Measurements from ENCODE around the gene TLCD1.

TLCD1 gene

DNA sequence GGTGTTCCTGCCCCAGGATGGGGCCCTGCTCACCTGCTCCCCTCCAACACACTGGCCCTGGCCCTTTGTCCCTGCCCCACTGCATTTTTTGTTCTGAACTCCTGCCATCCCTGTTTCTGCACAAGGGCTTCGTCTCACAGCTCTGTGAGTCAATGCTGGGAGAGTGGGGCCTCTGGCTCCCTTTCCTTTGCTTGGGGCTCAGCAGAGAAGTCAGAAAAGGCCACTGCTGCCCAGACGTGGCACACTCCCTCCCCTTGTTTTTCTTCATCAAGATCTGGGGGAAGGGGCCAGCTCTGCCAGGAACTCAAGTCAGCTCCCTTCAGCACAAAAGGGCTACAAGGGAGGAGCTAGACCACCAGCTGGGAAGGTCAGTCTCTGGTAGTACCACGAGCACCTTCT, 23.3 kb downstream of the TLCD1 start:
- Histone ChIP-seq H3K4me2 (no peak overlapping the region), H3K9ac (no peak overlapping the region), H3K4me3 (IDR thresholded peaks at IDR 0.05; ENCODE audit: insufficient read depth, low read depth, low read length) (no peak overlapping the region), H3K4me1 (ENCODE audit: low read depth, poor library complexity, severe bottlenecking) (no peaks in the 10 kb centered on the region), H4K20me1 (ENCODE audit: insufficient read depth) (no peaks in the 10 kb centered on the region), H2AFZ (ENCODE audit: low read depth) (no peak overlapping the region), H3K27me3 (ENCODE audit: insufficient read depth, low read depth) (no peaks in the 10 kb centered on the region), H3K36me3 (ENCODE audit: insufficient read depth) (peaks cover 4% of the 10 kb centered on the region; the same call in 1 of the 2 replicates), H3K27ac (no peak overlapping the region), H3K79me2 (ENCODE audit: insufficient read depth, low read depth) (no peaks in the 10 kb centered on the region)
- TF ChIP-seq, protein P1, sequence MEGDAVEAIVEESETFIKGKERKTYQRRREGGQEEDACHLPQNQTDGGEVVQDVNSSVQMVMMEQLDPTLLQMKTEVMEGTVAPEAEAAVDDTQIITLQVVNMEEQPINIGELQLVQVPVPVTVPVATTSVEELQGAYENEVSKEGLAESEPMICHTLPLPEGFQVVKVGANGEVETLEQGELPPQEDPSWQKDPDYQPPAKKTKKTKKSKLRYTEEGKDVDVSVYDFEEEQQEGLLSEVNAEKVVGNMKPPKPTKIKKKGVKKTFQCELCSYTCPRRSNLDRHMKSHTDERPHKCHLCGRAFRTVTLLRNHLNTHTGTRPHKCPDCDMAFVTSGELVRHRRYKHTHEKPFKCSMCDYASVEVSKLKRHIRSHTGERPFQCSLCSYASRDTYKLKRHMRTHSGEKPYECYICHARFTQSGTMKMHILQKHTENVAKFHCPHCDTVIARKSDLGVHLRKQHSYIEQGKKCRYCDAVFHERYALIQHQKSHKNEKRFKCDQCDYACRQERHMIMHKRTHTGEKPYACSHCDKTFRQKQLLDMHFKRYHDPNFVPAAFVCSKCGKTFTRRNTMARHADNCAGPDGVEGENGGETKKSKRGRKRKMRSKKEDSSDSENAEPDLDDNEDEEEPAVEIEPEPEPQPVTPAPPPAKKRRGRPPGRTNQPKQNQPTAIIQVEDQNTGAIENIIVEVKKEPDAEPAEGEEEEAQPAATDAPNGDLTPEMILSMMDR (conservative IDR thresholded peaks at IDR 0.05; ENCODE audit: low read depth, low read length) = no peak

DNA sequence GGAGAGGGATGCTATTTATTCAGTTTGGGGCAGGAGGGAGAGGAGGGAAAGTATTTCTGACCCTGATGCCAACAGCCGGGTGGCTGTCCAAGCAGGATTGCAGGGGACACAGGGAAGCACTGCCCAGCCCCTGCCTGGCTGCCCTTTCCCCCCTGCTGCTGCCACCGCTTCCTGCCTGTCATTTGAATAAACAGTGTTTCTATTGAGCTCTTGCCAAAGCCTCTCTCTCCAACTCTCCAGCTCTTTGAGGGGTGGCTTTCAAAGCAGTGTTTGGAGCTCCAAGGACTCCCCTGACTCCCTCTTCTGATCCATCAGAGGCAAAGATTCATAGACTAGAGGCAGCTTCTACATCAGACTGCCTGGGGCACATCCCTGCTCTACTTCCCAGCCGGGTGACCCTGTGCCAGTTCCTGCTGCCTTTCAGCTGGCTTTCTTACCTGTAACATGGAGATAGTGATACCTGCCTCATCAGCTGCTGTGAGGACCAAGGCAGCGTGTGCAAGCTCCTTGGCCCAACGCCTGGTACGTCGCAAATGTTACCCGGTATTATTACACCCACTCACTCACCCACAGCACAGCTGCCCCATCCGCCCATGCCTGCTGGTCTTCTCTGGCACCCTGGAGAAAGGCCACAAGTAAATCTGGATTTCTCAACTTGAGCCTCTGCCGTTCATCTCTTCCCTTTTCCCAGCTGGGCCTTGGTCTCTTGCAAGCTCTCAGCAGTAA, 23.8 kb downstream of the TLCD1 start:
- H3K4me1 ChIP-seq (ENCODE audit: low read depth, poor library complexity, severe bottlenecking) = no peaks in the 10 kb centered on the region
- no peaks in the 10 kb centered on the region for H3K27me3 ChIP-seq (ENCODE audit: insufficient read depth, low read depth)
- H3K4me3 ChIP-seq (IDR thresholded peaks at IDR 0.05; ENCODE audit: insufficient read depth, low read depth, low read length) = no peak overlapping the region
- H3K4me2 ChIP-seq = no peak overlapping the region
- no peak overlapping the region for H3K27ac ChIP-seq
- H3K9ac ChIP-seq = no peak overlapping the region
- peaks cover 7% of the 10 kb centered on the region; the same call in 1 of the 2 replicates for H3K36me3 ChIP-seq (ENCODE audit: insufficient read depth)
- TF ChIP-seq, protein P1 (conservative IDR thresholded peaks at IDR 0.05; ENCODE audit: low read depth, low read length) = no peak
- H2AFZ ChIP-seq (ENCODE audit: low read depth) = no peak overlapping the region
- H4K20me1 ChIP-seq (ENCODE audit: insufficient read depth) = no peaks in the 10 kb centered on the region
- no peaks in the 10 kb centered on the region for H3K79me2 ChIP-seq (ENCODE audit: insufficient read depth, low read depth)

DNA sequence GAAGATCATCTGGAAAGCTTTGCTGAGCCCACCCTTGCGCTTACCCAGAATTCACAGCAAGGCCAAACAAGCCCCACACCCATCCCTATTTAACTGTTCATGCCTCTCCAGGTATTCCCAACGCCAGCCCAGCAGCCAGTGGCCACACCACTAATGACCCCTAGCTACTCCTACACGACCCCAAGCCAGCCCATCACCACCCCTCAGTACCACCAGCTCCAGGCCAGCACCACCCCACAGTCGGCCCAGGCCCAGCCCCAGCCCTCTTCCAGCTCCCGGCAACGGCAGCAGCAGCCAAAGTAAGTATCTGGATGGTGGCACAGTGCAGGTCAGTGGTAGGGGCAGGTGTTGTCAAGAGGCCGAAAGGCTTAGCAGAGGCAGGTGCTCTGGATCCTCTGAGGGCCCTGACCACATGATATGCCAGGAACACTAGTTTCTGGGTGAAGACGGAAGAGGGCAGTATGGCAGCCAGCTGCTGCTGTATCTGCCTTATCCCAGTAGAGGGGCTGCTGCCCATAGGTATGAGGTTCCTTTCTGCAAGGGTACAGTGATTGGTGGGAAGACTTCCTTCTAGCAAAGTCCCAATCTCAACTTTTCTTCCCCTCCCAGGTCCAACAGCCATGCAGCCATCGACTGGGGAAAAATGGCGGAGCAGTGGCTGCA, 25.1 kb downstream of the TLCD1 start:
- Histone ChIP-seq H3K27ac (no peak overlapping the region), H2AFZ (ENCODE audit: low read depth) (no peak overlapping the region), H3K4me2 (no peak overlapping the region), H4K20me1 (ENCODE audit: insufficient read depth) (no peaks in the 10 kb centered on the region), H3K79me2 (ENCODE audit: insufficient read depth, low read depth) (no peaks in the 10 kb centered on the region), H3K36me3 (ENCODE audit: insufficient read depth) (peaks cover 8% of the 10 kb centered on the region; the same call in 1 of the 2 replicates), H3K27me3 (ENCODE audit: insufficient read depth, low read depth) (no peaks in the 10 kb centered on the region), H3K4me1 (ENCODE audit: low read depth, poor library complexity, severe bottlenecking) (no peaks in the 10 kb centered on the region), H3K9ac (no peak overlapping the region), H3K4me3 (IDR thresholded peaks at IDR 0.05; ENCODE audit: insufficient read depth, low read depth, low read length) (no peak overlapping the region)
- TF ChIP-seq, protein P1 (conservative IDR thresholded peaks at IDR 0.05; ENCODE audit: low read depth, low read length) = no peak

DNA sequence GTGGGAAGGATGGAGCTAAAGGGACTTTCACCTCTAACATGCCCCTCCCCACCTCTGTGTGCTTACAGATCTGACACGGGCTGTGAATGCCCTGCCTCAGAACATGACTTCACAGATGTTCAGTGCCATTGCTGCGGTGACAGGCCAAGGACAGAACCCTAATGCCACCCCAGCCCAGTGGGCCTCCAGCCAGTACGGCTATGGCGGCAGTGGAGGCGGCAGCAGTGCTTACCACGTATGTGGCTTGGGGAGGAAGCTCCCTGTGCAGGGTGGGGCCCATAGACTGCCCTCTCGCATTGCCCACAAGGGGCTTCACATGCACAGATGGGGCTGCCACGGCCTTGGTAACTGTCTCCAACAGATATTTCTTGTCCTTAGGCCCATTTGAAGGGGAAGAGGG, 25.8 kb downstream of the TLCD1 start:
- no peak overlapping the region for H3K27ac ChIP-seq
- H3K36me3 ChIP-seq (ENCODE audit: insufficient read depth) = peaks cover 8% of the 10 kb centered on the region; the same call in 1 of the 2 replicates
- H3K79me2 ChIP-seq (ENCODE audit: insufficient read depth, low read depth) = no peaks in the 10 kb centered on the region
- no peak overlapping the region for H2AFZ ChIP-seq (ENCODE audit: low read depth)
- no peak overlapping the region for H3K4me2 ChIP-seq
- no peaks in the 10 kb centered on the region for H3K4me1 ChIP-seq (ENCODE audit: low read depth, poor library complexity, severe bottlenecking)
- H3K9ac ChIP-seq = no peak overlapping the region
- no peaks in the 10 kb centered on the region for H3K27me3 ChIP-seq (ENCODE audit: insufficient read depth, low read depth)
- no peak overlapping the region for H3K4me3 ChIP-seq (IDR thresholded peaks at IDR 0.05; ENCODE audit: insufficient read depth, low read depth, low read length)
- H4K20me1 ChIP-seq (ENCODE audit: insufficient read depth) = no peaks in the 10 kb centered on the region
- TF ChIP-seq, protein P1 (conservative IDR thresholded peaks at IDR 0.05; ENCODE audit: low read depth, low read length) = no peak

Measured in KMS-11 (cell line).